PFSK-1 (cell line): ENCODE data around the gene TSPAN13.

Experiments used
- SIN3A ChIP-seq: IDR thresholded peaks from 2 replicates; pipeline ENCODE4 v1.6.1; 2012; ENCODE audit warnings: mild to moderate bottlenecking, low read length, moderate library complexity, borderline replicate concordance; ENCODE audit not compliant: insufficient read depth
- TAF1 ChIP-seq: IDR thresholded peaks from 2 replicates; pipeline ENCODE4 v1.6.1; 2012; ENCODE audit warnings: low read length, control low read depth, borderline replicate concordance; ENCODE audit not compliant: insufficient read depth

DNA sequence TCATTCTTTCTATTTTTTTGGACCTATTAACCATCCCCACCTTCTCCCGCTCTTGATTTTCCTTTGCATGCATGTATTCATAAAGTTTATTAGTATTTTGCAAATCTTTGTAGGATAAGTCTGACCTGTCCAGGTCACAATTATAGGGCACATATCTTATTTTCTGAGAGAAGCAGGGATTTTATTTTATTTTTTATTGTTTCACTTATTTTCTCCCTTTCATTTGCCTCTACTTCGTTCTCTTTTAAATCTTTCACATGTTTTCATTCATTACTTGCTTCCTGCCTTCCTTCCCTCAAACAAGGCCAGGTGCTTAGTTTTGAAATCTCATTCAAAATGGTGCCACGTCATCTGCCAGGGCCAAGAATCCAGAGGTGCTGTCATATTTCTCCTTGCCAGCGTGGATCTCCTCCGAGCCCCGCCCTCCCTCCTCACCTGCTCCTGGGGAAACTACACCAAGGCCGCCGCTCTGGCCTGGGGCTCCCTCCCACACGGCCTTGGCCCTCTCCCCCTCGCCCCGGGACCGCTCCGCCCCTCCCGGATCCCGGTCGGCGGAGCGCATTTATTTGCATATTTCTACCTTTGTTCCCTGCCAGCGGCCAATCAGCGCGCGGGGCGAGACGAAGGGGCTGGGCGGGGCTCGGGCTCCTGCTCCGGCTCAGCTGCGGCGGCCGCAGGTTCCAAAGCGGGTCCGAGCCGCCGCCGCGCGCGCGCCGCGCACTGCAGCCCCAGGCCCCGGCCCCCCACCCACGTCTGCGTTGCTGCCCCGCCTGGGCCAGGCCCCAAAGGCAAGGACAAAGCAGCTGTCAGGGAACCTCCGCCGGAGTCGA, at the start of gene TSPAN13:
- no peak for TF ChIP-seq TAF1
- TF ChIP-seq SIN3A: no peak
